ENCODE results near the gene ELOVL4.

Gene ELOVL4

GRCh38 chr6:79928478-79928998, 18.8 kb downstream of the ELOVL4 start:
- no peaks in the 10 kb centered on the region for H3K36me3 ChIP-seq (replicated peaks; ENCODE audit: insufficient read depth, low read length)
- no peak overlapping the region for H3K27ac ChIP-seq (ENCODE audit: low read length)
- H3K9ac ChIP-seq (ENCODE audit: low read length), result no peak overlapping the region
- no peak overlapping the region for H3K4me3 ChIP-seq (ENCODE audit: low read length)
- no peaks in the 10 kb centered on the region for H3K79me2 ChIP-seq (ENCODE audit: low read length)
- no peaks in the 10 kb centered on the region for H3F3A ChIP-seq (ENCODE audit: insufficient read depth, low read length)
- no peaks in the 10 kb centered on the region for H4K20me1 ChIP-seq (ENCODE audit: insufficient read depth, low read length)
- TF ChIP-seq, protein P1, sequence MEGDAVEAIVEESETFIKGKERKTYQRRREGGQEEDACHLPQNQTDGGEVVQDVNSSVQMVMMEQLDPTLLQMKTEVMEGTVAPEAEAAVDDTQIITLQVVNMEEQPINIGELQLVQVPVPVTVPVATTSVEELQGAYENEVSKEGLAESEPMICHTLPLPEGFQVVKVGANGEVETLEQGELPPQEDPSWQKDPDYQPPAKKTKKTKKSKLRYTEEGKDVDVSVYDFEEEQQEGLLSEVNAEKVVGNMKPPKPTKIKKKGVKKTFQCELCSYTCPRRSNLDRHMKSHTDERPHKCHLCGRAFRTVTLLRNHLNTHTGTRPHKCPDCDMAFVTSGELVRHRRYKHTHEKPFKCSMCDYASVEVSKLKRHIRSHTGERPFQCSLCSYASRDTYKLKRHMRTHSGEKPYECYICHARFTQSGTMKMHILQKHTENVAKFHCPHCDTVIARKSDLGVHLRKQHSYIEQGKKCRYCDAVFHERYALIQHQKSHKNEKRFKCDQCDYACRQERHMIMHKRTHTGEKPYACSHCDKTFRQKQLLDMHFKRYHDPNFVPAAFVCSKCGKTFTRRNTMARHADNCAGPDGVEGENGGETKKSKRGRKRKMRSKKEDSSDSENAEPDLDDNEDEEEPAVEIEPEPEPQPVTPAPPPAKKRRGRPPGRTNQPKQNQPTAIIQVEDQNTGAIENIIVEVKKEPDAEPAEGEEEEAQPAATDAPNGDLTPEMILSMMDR (IDR thresholded peaks at IDR 0.05; ENCODE audit: low read length), result no peak
- TF ChIP-seq EZH2phosphoT487 (IDR thresholded peaks at IDR 0.05; ENCODE audit: low read length) (no peak), EZH2 (optimal IDR thresholded peaks at IDR 0.05; ENCODE audit: low read depth, low read length) (no peak)
- no peaks in the 10 kb centered on the region for H3K4me1 ChIP-seq (ENCODE audit: low read length)
- H3K4me2 ChIP-seq (ENCODE audit: low read depth, low read length), result no peak overlapping the region
- no peak for DNase-seq
- H3K9me2 ChIP-seq (replicated peaks; ENCODE audit: insufficient read depth, low read length), result no peaks in the 10 kb centered on the region
- H3K27me3 ChIP-seq (replicated peaks; ENCODE audit: insufficient read depth, low read length), result no peaks in the 10 kb centered on the region
- no peak overlapping the region for H2AFZ ChIP-seq (ENCODE audit: low read length)
- no peaks in the 10 kb centered on the region for H3K9me3 ChIP-seq (replicated peaks; ENCODE audit: insufficient read depth, low read length)

DNA sequence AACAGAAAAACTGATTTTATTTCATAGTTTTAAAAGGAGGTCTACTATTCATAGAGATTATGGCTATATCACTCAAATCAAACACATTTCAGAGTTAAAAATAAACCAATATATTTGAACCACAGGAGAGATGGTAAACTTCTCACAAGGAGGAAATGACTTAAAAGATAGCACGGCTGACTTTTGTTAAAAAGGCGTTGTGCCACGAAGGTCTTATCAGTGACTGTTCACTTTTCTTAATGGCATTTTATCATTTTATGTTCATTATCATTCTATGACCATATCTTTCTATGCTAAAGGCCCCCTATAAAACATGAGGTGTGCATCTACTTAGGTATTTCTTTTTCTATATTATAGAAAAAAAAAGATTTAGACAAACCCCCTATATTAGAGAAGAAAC, 19.6 kb downstream of the ELOVL4 start:
- no peak overlapping the region for H3K27ac ChIP-seq (ENCODE audit: low read length)
- DNase-seq, result no peak
- no peaks in the 10 kb centered on the region for H3K4me1 ChIP-seq (ENCODE audit: low read length)
- TF ChIP-seq EZH2 (optimal IDR thresholded peaks at IDR 0.05; ENCODE audit: low read depth, low read length) (no peak), EZH2phosphoT487 (IDR thresholded peaks at IDR 0.05; ENCODE audit: low read length) (no peak)
- TF ChIP-seq, protein P1 (IDR thresholded peaks at IDR 0.05; ENCODE audit: low read length), result no peak
- no peaks in the 10 kb centered on the region for H3K9me2 ChIP-seq (replicated peaks; ENCODE audit: insufficient read depth, low read length)
- no peak overlapping the region for H3K4me3 ChIP-seq (ENCODE audit: low read length)
- no peaks in the 10 kb centered on the region for H3F3A ChIP-seq (ENCODE audit: insufficient read depth, low read length)
- no peaks in the 10 kb centered on the region for H4K20me1 ChIP-seq (ENCODE audit: insufficient read depth, low read length)
- H3K4me2 ChIP-seq (ENCODE audit: low read depth, low read length), result no peak overlapping the region
- no peaks in the 10 kb centered on the region for H3K36me3 ChIP-seq (replicated peaks; ENCODE audit: insufficient read depth, low read length)
- no peaks in the 10 kb centered on the region for H3K27me3 ChIP-seq (replicated peaks; ENCODE audit: insufficient read depth, low read length)
- no peak overlapping the region for H2AFZ ChIP-seq (ENCODE audit: low read length)
- H3K9ac ChIP-seq (ENCODE audit: low read length), result no peak overlapping the region
- H3K9me3 ChIP-seq (replicated peaks; ENCODE audit: insufficient read depth, low read length), result no peaks in the 10 kb centered on the region
- H3K79me2 ChIP-seq (ENCODE audit: low read length), result no peaks in the 10 kb centered on the region

DNA sequence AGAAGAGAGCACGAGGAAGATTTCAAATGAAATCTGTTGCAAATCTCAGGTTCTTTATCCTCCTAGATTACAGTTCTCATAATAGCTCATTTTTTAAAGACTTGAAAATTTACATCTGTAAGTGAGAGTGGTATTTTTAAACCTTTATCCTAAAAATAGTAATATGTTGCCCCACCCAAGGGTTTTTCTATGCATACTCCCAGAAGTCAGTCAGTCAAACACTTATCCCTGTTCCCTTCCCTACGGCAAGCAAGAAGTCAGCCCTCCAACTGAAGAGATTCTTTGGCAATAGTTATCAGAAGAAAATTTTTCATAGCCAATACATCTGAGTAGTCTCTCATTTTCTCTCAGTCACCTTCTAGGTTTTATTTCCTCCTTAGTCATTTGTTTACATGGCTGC, 24.1 kb downstream of the ELOVL4 start:
- no peaks in the 10 kb centered on the region for H3K9me3 ChIP-seq (replicated peaks; ENCODE audit: insufficient read depth, low read length)
- H3K4me2 ChIP-seq (ENCODE audit: low read depth, low read length), result no peak overlapping the region
- H3K9ac ChIP-seq (ENCODE audit: low read length), result no peak overlapping the region
- H3K79me2 ChIP-seq (ENCODE audit: low read length), result no peaks in the 10 kb centered on the region
- no peaks in the 10 kb centered on the region for H4K20me1 ChIP-seq (ENCODE audit: insufficient read depth, low read length)
- H2AFZ ChIP-seq (ENCODE audit: low read length), result no peak overlapping the region
- H3K36me3 ChIP-seq (replicated peaks; ENCODE audit: insufficient read depth, low read length), result no peaks in the 10 kb centered on the region
- no peaks in the 10 kb centered on the region for H3K27me3 ChIP-seq (replicated peaks; ENCODE audit: insufficient read depth, low read length)
- H3K9me2 ChIP-seq (replicated peaks; ENCODE audit: insufficient read depth, low read length), result no peaks in the 10 kb centered on the region
- TF ChIP-seq EZH2 (optimal IDR thresholded peaks at IDR 0.05; ENCODE audit: low read depth, low read length), result no peak
- no peak for DNase-seq
- no peak overlapping the region for H3K27ac ChIP-seq (ENCODE audit: low read length)
- H3K4me3 ChIP-seq (ENCODE audit: low read length), result no peak overlapping the region
- no peaks in the 10 kb centered on the region for H3K4me1 ChIP-seq (ENCODE audit: low read length)
- H3F3A ChIP-seq (ENCODE audit: insufficient read depth, low read length), result no peaks in the 10 kb centered on the region

- H3K27me3 ChIP-seq (replicated peaks; ENCODE audit: insufficient read depth, low read length), result no peaks in the 10 kb centered on the region
- no peak for DNase-seq
- H3K4me1 ChIP-seq (ENCODE audit: low read length), result no peaks in the 10 kb centered on the region
- no peaks in the 10 kb centered on the region for H3K9me2 ChIP-seq (replicated peaks; ENCODE audit: insufficient read depth, low read length)
- H3K9me3 ChIP-seq (replicated peaks; ENCODE audit: insufficient read depth, low read length), result no peaks in the 10 kb centered on the region
- H3F3A ChIP-seq (ENCODE audit: insufficient read depth, low read length), result no peaks in the 10 kb centered on the region
- no peak overlapping the region for H3K9ac ChIP-seq (ENCODE audit: low read length)
- H2AFZ ChIP-seq (ENCODE audit: low read length), result no peak overlapping the region
- no peaks in the 10 kb centered on the region for H3K79me2 ChIP-seq (ENCODE audit: low read length)
- no peaks in the 10 kb centered on the region for H3K36me3 ChIP-seq (replicated peaks; ENCODE audit: insufficient read depth, low read length)
- TF ChIP-seq EZH2phosphoT487 (IDR thresholded peaks at IDR 0.05; ENCODE audit: low read length) (no peak), EZH2 (optimal IDR thresholded peaks at IDR 0.05; ENCODE audit: low read depth, low read length) (no peak)
- TF ChIP-seq, protein P1 (IDR thresholded peaks at IDR 0.05; ENCODE audit: low read length), result no peak
- no peaks in the 10 kb centered on the region for H4K20me1 ChIP-seq (ENCODE audit: insufficient read depth, low read length)
- no peak overlapping the region for H3K27ac ChIP-seq (ENCODE audit: low read length)
- H3K4me3 ChIP-seq (ENCODE audit: low read length), result no peak overlapping the region
- no peak overlapping the region for H3K4me2 ChIP-seq (ENCODE audit: low read depth, low read length)
These were observed 25.3 kb downstream of the ELOVL4 start for GRCh38 chr6:79922018-79922417.
